PC-9 (cell line): Measurements from ENCODE around the gene ST6GALNAC6.

ENCODE experiments used
- EZH2 ChIP-seq: fragments of 200-600 bp; sonication (generic); IDR thresholded peaks from 2 replicates; pipeline ENCODE4 v1.8.0; 2017; ENCODE audit warnings: antibody characterized with exemption, low read depth
- TF ChIP-seq, protein P1 (sequence below): fragments of 200-600 bp; sonication (generic); conservative IDR thresholded peaks from 2 replicates; pipeline ENCODE4 v1.6.1; 2017; ENCODE audit warnings: mixed run types, antibody characterized with exemption, mild to moderate bottlenecking, moderate library complexity

GRCh38 chr9:127870887-127871286, 28.5 kb downstream of the ST6GALNAC6 start:
- TF ChIP-seq, protein P1, sequence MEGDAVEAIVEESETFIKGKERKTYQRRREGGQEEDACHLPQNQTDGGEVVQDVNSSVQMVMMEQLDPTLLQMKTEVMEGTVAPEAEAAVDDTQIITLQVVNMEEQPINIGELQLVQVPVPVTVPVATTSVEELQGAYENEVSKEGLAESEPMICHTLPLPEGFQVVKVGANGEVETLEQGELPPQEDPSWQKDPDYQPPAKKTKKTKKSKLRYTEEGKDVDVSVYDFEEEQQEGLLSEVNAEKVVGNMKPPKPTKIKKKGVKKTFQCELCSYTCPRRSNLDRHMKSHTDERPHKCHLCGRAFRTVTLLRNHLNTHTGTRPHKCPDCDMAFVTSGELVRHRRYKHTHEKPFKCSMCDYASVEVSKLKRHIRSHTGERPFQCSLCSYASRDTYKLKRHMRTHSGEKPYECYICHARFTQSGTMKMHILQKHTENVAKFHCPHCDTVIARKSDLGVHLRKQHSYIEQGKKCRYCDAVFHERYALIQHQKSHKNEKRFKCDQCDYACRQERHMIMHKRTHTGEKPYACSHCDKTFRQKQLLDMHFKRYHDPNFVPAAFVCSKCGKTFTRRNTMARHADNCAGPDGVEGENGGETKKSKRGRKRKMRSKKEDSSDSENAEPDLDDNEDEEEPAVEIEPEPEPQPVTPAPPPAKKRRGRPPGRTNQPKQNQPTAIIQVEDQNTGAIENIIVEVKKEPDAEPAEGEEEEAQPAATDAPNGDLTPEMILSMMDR = no peak
- TF ChIP-seq EZH2 = no peak
